Tibial nerve (tissue), 3 donors: ENCODE data around the gene KIAA1614.

ENCODE experiments used
- EP300 ChIP-seq, 2 donors: sonication (generic); formaldehyde crosslinking; IDR thresholded peaks; one replicate each; pipeline ENCODE4 v1.6.1; 2017; ENCODE audit warnings: antibody characterized with exemption in 2 of 2, mild to moderate bottlenecking in 1 of 2
- POLR2A ChIP-seq, 2 donors: fragments of 450-650 bp; IDR thresholded peaks; one replicate each; pipeline ENCODE4 v1.6.1; 2017; ENCODE audit warnings: antibody characterized with exemption in 2 of 2, mild to moderate bottlenecking in 2 of 2, moderate library complexity in 2 of 2

DNA sequence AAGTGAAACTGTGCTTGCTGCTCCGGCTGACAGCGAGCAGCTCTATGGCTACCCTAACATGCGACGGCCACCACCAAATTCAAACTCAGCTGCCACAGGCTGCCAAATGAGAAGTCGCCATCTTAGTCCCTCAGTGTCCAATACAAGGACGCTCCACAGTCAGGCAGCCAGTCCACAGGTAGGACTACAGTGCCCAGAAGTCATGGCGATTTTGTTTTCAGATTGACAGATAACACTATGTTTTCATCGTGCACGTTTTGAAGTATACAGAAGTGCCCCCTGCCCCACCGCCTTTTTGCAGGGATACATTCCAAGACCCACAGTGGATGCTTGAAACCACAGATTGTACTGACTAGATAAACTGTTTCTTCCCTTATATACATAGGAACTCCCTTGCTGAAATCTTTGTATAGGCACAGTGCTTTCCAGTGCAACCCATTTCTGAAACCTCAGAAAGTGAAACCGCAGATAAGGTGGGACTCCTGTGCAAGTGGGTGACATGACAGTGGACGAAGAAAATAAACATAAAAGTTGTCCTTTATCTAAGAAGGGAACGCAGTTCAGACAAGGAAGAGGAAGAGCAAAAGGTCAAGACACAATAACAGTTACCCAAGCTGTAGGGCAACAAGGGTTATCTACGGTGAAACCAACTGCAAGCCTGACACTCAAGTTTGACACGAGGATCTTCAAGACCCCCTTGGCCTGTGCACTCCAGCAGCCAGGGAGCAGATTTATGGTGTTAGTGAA is 57.8 kb downstream of the KIAA1614 start:
- no peak for TF ChIP-seq EP300 (IDR thresholded peaks at IDR 0.05)
- TF ChIP-seq POLR2A (IDR thresholded peaks at IDR 0.05) = no peak
